Measurements from ENCODE around the gene MOCS1. TPM values are rescaled to one million over a fixed set of nuclear protein-coding genes. Genes with fewer than 3 reads are reported as not detected.
A peak's percentile ranks its signal among the peaks of the same experiment; 100 is the strongest.

The MOCS1 gene
- polyA plus RNA-seq, 2 donors: 3.8 to 5.9 TPM

GRCh38 chr6:39929039-39929732 is 5.1 kb downstream of the MOCS1 start:
- no peaks in the 10 kb centered on the region for H3K27me3 ChIP-seq (ENCODE audit: control insufficient read depth in 1 of 2, insufficient read depth in 2 of 2, low read length in 2 of 2)
- H3K4me1 ChIP-seq (ENCODE audit: control insufficient read depth in 2 of 2, insufficient read depth in 2 of 2, low read length in 1 of 2): peaks cover 0 to 7% of the 10 kb centered on the region in 2 donors
- H3K27ac ChIP-seq (ENCODE audit: low read depth in 2 of 2, low read length in 1 of 2): peak overlapping the region in 1 of 2 donors; percentile 7
- H3K36me3 ChIP-seq (ENCODE audit: control insufficient read depth in 2 of 2, insufficient read depth in 2 of 2, low read length in 1 of 2): peaks cover 0 to 8% of the 10 kb centered on the region in 2 donors
- H3K9me3 ChIP-seq (ENCODE audit: control insufficient read depth in 2 of 2, insufficient read depth in 1 of 2, low read depth in 1 of 2, low read length in 1 of 2): no peaks in the 10 kb centered on the region
- 59 to 77% methylated on average over 9 of the region's 9 CpGs for WGBS, 2 donors
- H3K4me3 ChIP-seq (ENCODE audit: low read depth in 1 of 2, low read length in 2 of 2): no peak overlapping the region

- peaks cover 7 to 16% of the 10 kb centered on the region in 2 donors for H3K4me1 ChIP-seq (ENCODE audit: control insufficient read depth in 2 of 2, insufficient read depth in 2 of 2, low read length in 1 of 2)
- peaks cover 0 to 8% of the 10 kb centered on the region in 2 donors for H3K36me3 ChIP-seq (ENCODE audit: control insufficient read depth in 2 of 2, insufficient read depth in 2 of 2, low read length in 1 of 2)
- 86 to 87% methylated on average over 11 of the region's 11 CpGs for WGBS, 2 donors
- H3K27ac ChIP-seq (ENCODE audit: low read depth in 2 of 2, low read length in 1 of 2): peak overlapping the region in 1 of 2 donors; percentile 59
- no peaks in the 10 kb centered on the region for H3K9me3 ChIP-seq (ENCODE audit: control insufficient read depth in 2 of 2, insufficient read depth in 1 of 2, low read depth in 1 of 2, low read length in 1 of 2)
- H3K4me3 ChIP-seq (ENCODE audit: low read depth in 1 of 2, low read length in 2 of 2): no peak overlapping the region
- no peaks in the 10 kb centered on the region for H3K27me3 ChIP-seq (ENCODE audit: control insufficient read depth in 1 of 2, insufficient read depth in 2 of 2, low read length in 2 of 2)
These were observed 7.1 kb downstream of the MOCS1 start for GRCh38 chr6:39927159-39927558.

GRCh38 chr6:39926668-39927067 is 7.6 kb downstream of the MOCS1 start:
- Histone ChIP-seq H3K36me3 (ENCODE audit: control insufficient read depth in 2 of 2, insufficient read depth in 2 of 2, low read length in 1 of 2) (peaks cover 0 to 8% of the 10 kb centered on the region in 2 donors), H3K27me3 (ENCODE audit: control insufficient read depth in 1 of 2, insufficient read depth in 2 of 2, low read length in 2 of 2) (no peaks in the 10 kb centered on the region), H3K27ac (ENCODE audit: low read depth in 2 of 2, low read length in 1 of 2) (peak overlapping the region in 1 of 2 donors; percentile 59), H3K9me3 (ENCODE audit: control insufficient read depth in 2 of 2, insufficient read depth in 1 of 2, low read depth in 1 of 2, low read length in 1 of 2) (no peaks in the 10 kb centered on the region), H3K4me3 (ENCODE audit: low read depth in 1 of 2, low read length in 2 of 2) (no peak overlapping the region), H3K4me1 (ENCODE audit: control insufficient read depth in 2 of 2, insufficient read depth in 2 of 2, low read length in 1 of 2) (peaks cover 7 to 16% of the 10 kb centered on the region in 2 donors)
- WGBS, 2 donors: 62 to 68% methylated on average over 3 of the region's 3 CpGs

- Histone ChIP-seq H3K4me1 (ENCODE audit: control insufficient read depth in 2 of 2, insufficient read depth in 2 of 2, low read length in 1 of 2) (peaks cover 7 to 14% of the 10 kb centered on the region in 2 donors), H3K36me3 (ENCODE audit: control insufficient read depth in 2 of 2, insufficient read depth in 2 of 2, low read length in 1 of 2) (peaks cover 0 to 8% of the 10 kb centered on the region in 2 donors), H3K27ac (ENCODE audit: low read depth in 2 of 2, low read length in 1 of 2) (no peak overlapping the region), H3K27me3 (ENCODE audit: control insufficient read depth in 1 of 2, insufficient read depth in 2 of 2, low read length in 2 of 2) (no peaks in the 10 kb centered on the region), H3K9me3 (ENCODE audit: control insufficient read depth in 2 of 2, insufficient read depth in 1 of 2, low read depth in 1 of 2, low read length in 1 of 2) (no peaks in the 10 kb centered on the region), H3K4me3 (ENCODE audit: low read depth in 1 of 2, low read length in 2 of 2) (no peak overlapping the region)
- WGBS, 2 donors: 82 to 92% methylated on average over 3 of the region's 3 CpGs
These were observed 8.4 kb downstream of the MOCS1 start for GRCh38 chr6:39925931-39926290.

- H3K4me1 ChIP-seq (ENCODE audit: control insufficient read depth in 2 of 2, insufficient read depth in 2 of 2, low read length in 1 of 2): peaks cover 7 to 12% of the 10 kb centered on the region in 2 donors
- H3K27me3 ChIP-seq (ENCODE audit: control insufficient read depth in 1 of 2, insufficient read depth in 2 of 2, low read length in 2 of 2): no peaks in the 10 kb centered on the region
- H3K27ac ChIP-seq (ENCODE audit: low read depth in 2 of 2, low read length in 1 of 2): no peak overlapping the region
- no peak overlapping the region for H3K4me3 ChIP-seq (ENCODE audit: low read depth in 1 of 2, low read length in 2 of 2)
- WGBS, 2 donors: 93 to 96% methylated on average over 22 of the region's 22 CpGs
- no peaks in the 10 kb centered on the region for H3K9me3 ChIP-seq (ENCODE audit: control insufficient read depth in 2 of 2, insufficient read depth in 1 of 2, low read depth in 1 of 2, low read length in 1 of 2)
- peaks cover 0 to 8% of the 10 kb centered on the region in 2 donors for H3K36me3 ChIP-seq (ENCODE audit: control insufficient read depth in 2 of 2, insufficient read depth in 2 of 2, low read length in 1 of 2)
These were observed 8.9 kb downstream of the MOCS1 start for GRCh38 chr6:39925191-39925930.

GRCh38 chr6:39924283-39924682 is 10.0 kb downstream of the MOCS1 start:
- Histone ChIP-seq H3K4me3 (ENCODE audit: low read depth in 1 of 2, low read length in 2 of 2) (no peak overlapping the region), H3K27ac (ENCODE audit: low read depth in 2 of 2, low read length in 1 of 2) (no peak overlapping the region), H3K27me3 (ENCODE audit: control insufficient read depth in 1 of 2, insufficient read depth in 2 of 2, low read length in 2 of 2) (no peaks in the 10 kb centered on the region), H3K4me1 (ENCODE audit: control insufficient read depth in 2 of 2, insufficient read depth in 2 of 2, low read length in 1 of 2) (peaks cover 7 to 12% of the 10 kb centered on the region in 2 donors), H3K36me3 (ENCODE audit: control insufficient read depth in 2 of 2, insufficient read depth in 2 of 2, low read length in 1 of 2) (peaks cover 0 to 8% of the 10 kb centered on the region in 2 donors), H3K9me3 (ENCODE audit: control insufficient read depth in 2 of 2, insufficient read depth in 1 of 2, low read depth in 1 of 2, low read length in 1 of 2) (no peaks in the 10 kb centered on the region)
- WGBS, 2 donors: 49 to 51% methylated on average over 6 of the region's 6 CpGs

- 63 to 74% methylated on average over 6 of the region's 6 CpGs for WGBS, 2 donors
- H3K36me3 ChIP-seq (ENCODE audit: control insufficient read depth in 2 of 2, insufficient read depth in 2 of 2, low read length in 1 of 2): peaks cover 0 to 8% of the 10 kb centered on the region in 2 donors
- no peaks in the 10 kb centered on the region for H3K27me3 ChIP-seq (ENCODE audit: control insufficient read depth in 1 of 2, insufficient read depth in 2 of 2, low read length in 2 of 2)
- peaks cover 7 to 12% of the 10 kb centered on the region in 2 donors for H3K4me1 ChIP-seq (ENCODE audit: control insufficient read depth in 2 of 2, insufficient read depth in 2 of 2, low read length in 1 of 2)
- no peaks in the 10 kb centered on the region for H3K9me3 ChIP-seq (ENCODE audit: control insufficient read depth in 2 of 2, insufficient read depth in 1 of 2, low read depth in 1 of 2, low read length in 1 of 2)
- peak overlapping the region in 1 of 2 donors; percentile 34 for H3K27ac ChIP-seq (ENCODE audit: low read depth in 2 of 2, low read length in 1 of 2)
- no peak overlapping the region for H3K4me3 ChIP-seq (ENCODE audit: low read depth in 1 of 2, low read length in 2 of 2)
These were observed 10.4 kb downstream of the MOCS1 start for GRCh38 chr6:39923861-39924260.

- Histone ChIP-seq H3K9me3 (ENCODE audit: control insufficient read depth in 2 of 2, insufficient read depth in 1 of 2, low read depth in 1 of 2, low read length in 1 of 2) (no peaks in the 10 kb centered on the region), H3K4me1 (ENCODE audit: control insufficient read depth in 2 of 2, insufficient read depth in 2 of 2, low read length in 1 of 2) (peaks cover 7 to 12% of the 10 kb centered on the region in 2 donors), H3K36me3 (ENCODE audit: control insufficient read depth in 2 of 2, insufficient read depth in 2 of 2, low read length in 1 of 2) (peaks cover 0 to 8% of the 10 kb centered on the region in 2 donors), H3K27me3 (ENCODE audit: control insufficient read depth in 1 of 2, insufficient read depth in 2 of 2, low read length in 2 of 2) (no peaks in the 10 kb centered on the region), H3K27ac (ENCODE audit: low read depth in 2 of 2, low read length in 1 of 2) (peak overlapping the region in 1 of 2 donors; percentile 34), H3K4me3 (ENCODE audit: low read depth in 1 of 2, low read length in 2 of 2) (no peak overlapping the region)
- 46 to 66% methylated on average over 5 of the region's 5 CpGs for WGBS, 2 donors
These were observed 10.9 kb downstream of the MOCS1 start for GRCh38 chr6:39923394-39923793.

GRCh38 chr6:39922821-39923220 is 11.4 kb downstream of the MOCS1 start:
- H3K4me3 ChIP-seq (ENCODE audit: low read depth in 1 of 2, low read length in 2 of 2): no peak overlapping the region
- 81 to 85% methylated on average over 5 of the region's 5 CpGs for WGBS, 2 donors
- H3K4me1 ChIP-seq (ENCODE audit: control insufficient read depth in 2 of 2, insufficient read depth in 2 of 2, low read length in 1 of 2): peaks cover 7 to 12% of the 10 kb centered on the region in 2 donors
- no peak overlapping the region for H3K27ac ChIP-seq (ENCODE audit: low read depth in 2 of 2, low read length in 1 of 2)
- H3K27me3 ChIP-seq (ENCODE audit: control insufficient read depth in 1 of 2, insufficient read depth in 2 of 2, low read length in 2 of 2): no peaks in the 10 kb centered on the region
- H3K36me3 ChIP-seq (ENCODE audit: control insufficient read depth in 2 of 2, insufficient read depth in 2 of 2, low read length in 1 of 2): peaks cover 0 to 8% of the 10 kb centered on the region in 2 donors
- no peaks in the 10 kb centered on the region for H3K9me3 ChIP-seq (ENCODE audit: control insufficient read depth in 2 of 2, insufficient read depth in 1 of 2, low read depth in 1 of 2, low read length in 1 of 2)

Data from esophagus (tissue), 2 donors.